Stimulated activated CD8-positive, alpha-beta memory T cell treated with anti-CD3 and anti-CD28 coated beads, Interleukin-4, amount 100 ng/mL, for 1 hour (primary cell): ENCODE data around the gene SLC46A3.
"Not testable (repeated sequence)": the region's sequence is repeated elsewhere in the genome, so short reads cannot be mapped to it uniquely, and the experiment has no call there.

Source experiments
- DNase-seq, 2 donors: peaks; one replicate each; pipeline ENCODE4 v3.0.0-alpha.2; 2020; ENCODE audit warnings: low read depth in 2 of 2, low spot score in 1 of 2

The SLC46A3 gene

DNA sequence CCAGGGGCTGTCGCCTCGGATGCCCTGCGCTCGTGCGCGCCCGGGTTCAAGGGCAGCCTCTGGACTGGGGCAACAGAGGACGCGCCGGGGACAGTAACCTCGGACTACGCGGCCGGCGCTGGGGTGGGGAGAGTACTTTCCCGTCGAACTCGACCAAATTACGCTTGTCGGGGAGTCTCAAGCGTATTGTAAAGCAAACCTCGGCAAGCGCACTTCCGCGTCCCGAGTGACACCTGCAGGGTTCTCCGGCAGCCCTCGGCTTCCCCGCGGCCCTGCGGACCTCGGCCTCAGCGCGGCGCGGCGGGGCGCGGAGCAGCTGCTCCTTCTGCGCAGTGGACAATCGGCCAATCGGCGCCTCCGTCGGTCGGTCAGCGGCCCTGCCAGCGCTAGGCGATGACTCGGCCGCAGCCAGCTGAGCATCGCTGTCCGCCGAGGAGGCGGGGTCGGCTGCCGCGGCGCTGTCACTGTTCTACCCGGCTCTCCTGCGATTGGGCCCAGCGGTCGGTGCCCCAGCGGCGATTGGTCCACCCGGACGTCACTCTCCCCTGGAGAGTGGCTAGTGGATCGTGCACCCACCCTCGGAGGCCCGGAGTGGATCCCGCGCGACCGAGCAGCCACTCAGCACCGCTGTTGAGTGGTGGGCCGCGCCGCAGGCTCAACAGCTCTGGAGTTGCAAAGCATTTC is at the start of gene SLC46A3:
Gene SLC46A3, minus strand, starts transcription at position 428 of the 684 bp plus-strand sequence. CDS start 972 bp downstream, outside the sequence.
- DNase-seq, result peak; percentile 93 to 95

DNA sequence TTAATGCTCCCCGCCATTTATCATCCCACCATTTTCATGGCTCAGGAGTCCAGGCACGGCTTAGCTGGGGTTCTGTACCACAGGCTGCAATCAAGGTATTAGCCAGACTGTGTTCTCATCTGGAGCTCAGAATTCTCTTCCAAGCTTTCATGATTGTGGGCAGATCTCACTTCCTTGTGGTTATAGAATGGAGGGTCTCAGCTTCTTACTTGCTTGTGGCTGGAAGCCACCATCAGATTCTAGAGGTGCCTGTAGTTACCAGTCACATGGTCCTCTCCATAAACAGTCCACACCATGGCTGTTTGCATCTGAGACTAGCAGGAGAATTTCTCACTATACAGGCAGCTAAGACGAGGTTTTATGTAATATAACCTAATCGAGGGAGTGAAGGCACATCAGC is 45.1 kb upstream of the SLC46A3 start:
- no peak for DNase-seq

DNA sequence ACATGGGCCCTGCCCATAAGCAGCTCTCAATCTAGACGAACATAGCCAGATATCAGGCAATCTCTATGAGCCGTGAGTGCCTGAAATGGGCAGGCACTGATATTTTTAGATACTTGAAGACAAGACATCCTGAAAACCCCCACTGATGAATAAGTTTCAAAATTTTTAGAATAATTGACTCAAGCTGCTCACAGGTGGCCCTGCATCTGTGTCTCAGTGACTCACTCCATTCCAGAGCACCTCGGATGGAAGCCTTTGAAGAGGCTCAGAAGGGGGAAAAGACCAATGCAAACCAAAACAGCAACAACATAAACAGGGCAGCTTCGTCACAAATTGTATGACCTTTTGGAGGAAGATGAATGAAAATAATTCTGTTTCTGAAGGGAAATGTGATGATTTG is 42.8 kb upstream of the SLC46A3 start:
- no peak for DNase-seq

DNA sequence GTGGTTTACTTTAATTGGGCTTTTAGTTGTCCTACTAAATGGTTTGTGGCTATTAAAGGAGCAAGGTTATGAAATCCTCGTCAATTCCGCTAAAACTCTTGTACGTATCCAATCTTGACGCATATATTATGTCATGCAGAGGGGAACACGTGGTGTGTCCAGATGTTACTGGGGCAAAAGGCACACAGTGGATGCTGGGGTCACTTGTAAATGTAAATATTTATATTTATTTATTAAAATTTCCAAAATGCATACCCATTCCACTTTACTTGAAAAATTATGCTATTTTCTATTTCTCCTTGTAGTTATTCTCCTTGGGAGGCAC is 36.7 kb upstream of the SLC46A3 start:
- DNase-seq, result no peak

DNA sequence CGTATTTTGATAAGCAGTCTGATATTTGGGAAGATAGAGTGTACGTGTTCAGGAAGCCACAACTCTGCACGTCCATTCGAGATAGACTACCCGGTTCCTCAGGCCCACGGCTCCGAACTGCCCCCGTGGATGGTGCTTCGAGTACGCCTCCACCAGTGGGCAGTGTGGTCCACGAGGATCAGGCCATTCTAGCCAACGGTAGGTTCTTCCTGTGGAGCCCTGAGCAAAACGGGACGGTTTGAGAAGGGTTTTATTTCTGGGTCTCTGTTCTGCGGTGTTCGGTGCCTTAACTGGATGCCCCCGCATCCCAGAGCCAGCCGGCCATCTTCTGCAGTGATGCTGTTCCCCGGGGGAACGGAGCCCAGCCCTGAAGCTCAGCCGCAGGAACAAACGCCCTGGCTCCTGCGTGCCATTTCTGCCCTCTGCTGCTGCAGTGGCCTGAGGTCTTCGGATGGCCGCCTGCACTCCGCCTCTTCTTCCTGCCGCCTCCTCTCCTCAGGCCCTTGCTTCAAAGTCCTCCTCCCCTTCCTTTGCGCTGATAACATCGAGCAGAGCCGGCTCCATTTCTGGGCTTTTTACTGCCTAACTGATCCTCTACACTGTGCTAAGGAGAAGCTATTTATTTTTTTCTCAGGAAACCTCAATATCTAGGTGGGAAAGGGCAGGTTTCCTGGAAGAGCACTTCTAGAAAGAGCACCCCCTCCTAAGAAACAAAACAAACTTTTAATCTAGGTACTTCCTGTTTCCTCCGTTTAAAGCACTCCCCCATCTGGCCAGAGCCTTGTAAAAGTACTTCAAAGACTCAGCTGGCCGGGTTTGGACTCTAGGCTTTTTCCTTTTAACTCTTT is 36.2 kb upstream of the SLC46A3 start:
- no peak for DNase-seq

- DNase-seq, result no peak
Observed at GRCh38 chr13:28753946-28754345, 35.2 kb upstream of the SLC46A3 start.

GRCh38 chr13:28753208-28753892 is 34.6 kb upstream of the SLC46A3 start:
- DNase-seq, result no peak

DNA sequence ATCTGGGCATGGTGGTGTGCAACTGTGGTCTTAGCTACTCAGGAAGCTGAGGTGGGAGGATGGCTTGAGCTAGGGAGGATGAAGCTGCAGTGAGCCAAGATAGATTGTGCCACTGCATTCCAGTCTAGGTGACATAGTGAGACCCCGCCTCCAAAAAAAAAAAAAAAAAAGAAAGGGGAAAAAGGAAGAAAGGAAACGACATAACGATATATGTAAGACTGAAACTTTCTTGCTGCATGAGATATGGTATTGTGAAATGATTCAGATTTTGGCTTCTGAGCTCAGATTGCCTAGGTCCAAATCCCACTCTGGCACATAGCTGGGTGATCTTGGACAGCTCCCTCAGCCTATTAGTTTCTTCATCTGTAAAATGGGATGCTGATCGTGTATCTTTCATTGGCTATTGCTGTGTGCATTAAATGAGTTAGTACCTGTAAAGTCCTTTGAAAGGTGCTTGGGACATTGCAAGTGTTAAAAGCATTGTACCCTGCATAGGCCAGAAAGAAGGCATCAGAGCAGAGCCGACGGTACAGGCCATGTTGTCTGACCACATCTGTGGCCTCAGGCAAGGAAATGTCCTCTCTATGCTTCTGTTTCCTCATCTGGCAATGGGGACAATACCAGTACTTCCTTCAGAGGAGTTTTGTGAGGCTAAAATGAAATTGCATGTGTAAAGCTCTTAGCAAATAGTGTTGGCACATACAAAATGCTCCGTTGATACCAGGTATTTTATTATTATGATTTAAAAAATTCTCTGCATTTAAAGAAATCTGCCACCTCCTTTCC is 32.6 kb upstream of the SLC46A3 start:
- no peak for DNase-seq

DNA sequence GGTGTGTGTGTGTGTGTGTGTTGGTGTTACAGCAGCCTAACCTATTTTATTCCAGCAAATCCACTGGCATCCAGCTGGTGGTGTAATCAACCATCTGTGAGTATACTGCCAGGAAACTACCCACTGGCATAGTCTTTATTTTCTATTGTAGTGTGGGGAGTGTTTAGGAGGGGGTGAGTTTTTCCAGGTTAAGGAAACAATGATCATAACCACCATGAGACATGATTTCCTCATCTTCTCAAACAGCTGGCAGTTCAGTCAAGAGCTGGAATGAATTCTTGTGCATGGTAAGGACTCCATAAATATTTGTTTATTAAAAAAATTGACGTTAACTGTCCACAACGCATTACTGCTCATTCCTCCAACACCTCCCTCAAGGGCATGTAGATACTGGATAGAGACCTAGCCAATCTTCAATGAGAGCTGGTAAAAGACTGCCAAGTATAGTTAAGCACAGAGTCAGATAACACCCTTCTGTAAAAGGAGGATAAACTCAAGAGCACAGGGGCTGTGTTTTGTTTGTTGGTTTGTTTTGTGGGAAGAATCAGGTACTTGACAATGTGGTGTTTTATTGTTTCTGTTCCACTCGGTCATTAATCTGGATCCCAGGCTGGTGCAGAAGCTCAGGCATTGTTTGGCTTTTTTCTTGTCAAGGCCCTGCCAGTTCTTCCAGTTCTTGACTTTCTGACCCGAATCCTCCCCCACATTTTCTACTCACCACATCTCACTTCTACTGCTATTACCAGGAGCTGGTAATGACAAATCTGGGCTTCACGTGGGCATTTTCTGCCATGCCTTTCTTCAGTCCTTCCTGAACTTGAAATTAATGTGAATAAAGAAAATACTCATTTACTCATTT is 31.6 kb upstream of the SLC46A3 start:
- no peak for DNase-seq

DNA sequence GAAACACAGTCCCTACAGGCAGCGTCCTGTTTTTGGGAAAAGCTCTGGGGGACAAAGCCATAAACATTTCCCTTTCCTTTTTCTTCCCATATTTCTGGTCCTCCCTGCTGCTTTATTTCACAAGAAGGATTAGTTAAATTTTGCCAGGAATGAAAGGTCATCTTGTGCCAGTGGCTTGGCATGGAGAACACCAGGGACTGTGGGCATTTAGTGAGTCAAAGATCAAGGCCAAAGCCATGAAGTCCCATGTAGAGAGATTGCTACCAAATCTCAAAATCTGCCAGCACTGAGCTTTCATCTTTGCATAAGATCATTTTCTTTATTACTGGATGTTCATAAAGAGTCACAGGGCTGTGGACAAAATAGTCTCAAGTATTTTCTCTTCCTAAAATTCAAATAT is 29.1 kb upstream of the SLC46A3 start:
- DNase-seq, result no peak

DNA sequence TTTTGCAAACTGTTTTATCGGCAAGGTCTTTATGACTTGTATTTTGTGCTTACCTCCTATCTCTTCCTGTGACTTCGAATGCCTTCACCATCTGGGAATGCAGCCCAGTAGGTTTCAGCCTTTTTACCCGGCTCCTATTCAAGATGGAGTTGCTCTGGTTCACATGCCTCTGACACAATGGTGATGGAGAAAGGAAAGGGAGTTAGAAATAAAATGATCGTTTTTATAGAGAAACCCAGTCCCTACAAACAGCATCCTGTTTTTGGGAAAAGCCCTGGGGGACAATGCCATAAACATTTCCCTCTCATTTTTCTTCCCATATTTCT is 27.5 kb upstream of the SLC46A3 start:
- DNase-seq, result no peak

- DNase-seq, result no peak
Observed at GRCh38 chr13:28744656-28745055, 25.9 kb upstream of the SLC46A3 start.

DNA sequence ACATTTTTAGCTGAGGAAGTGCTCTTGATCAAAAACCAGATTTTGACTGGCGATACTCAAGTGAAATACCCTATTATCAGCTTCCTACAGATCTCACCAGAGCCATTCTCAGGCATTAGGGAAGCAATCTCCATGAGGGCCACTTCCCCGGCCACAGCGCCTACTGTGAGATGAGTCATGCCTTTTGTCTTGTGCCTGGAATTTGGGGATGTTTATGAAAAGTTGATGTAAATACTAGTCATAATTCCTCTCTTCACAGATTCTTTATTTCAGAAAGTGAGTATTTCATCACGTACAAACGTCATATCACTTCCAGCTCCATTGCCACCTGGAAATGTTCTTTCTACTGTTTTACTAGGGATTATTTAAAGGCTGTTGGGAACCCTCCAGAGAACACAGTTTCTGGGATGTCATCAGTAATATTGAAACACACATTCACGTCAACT is 25.3 kb upstream of the SLC46A3 start:
- no peak for DNase-seq

- no peak for DNase-seq
Observed at GRCh38 chr13:28743499-28744083, 24.8 kb upstream of the SLC46A3 start.

- DNase-seq, result no peak
Observed at GRCh38 chr13:28743020-28743419, 24.2 kb upstream of the SLC46A3 start.

- DNase-seq, result not testable (repeated sequence)
Observed at GRCh38 chr13:28742445-28742844, 23.7 kb upstream of the SLC46A3 start.

DNA sequence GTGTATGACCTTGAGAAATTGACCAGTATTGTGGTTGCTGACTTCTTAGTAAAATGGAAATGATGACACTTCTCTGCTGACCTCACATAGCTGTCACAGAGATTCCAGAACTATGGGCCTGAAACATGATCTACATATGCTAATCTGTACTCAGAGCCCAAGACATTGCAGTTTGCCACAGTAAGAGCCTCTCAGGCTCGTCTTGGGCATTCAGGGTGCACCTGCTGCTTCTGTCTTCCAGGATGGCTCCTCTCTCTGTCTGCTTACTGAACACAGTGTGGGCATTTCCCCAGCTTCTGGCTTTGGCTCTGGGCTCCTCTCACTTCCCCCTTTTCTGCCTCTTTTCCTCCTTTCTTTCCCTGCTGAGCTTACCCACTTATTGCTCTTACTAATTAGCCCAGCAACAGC is 22.3 kb upstream of the SLC46A3 start:
- DNase-seq, result no peak

GRCh38 chr13:28739376-28739775 is 20.6 kb upstream of the SLC46A3 start:
- no peak for DNase-seq

DNA sequence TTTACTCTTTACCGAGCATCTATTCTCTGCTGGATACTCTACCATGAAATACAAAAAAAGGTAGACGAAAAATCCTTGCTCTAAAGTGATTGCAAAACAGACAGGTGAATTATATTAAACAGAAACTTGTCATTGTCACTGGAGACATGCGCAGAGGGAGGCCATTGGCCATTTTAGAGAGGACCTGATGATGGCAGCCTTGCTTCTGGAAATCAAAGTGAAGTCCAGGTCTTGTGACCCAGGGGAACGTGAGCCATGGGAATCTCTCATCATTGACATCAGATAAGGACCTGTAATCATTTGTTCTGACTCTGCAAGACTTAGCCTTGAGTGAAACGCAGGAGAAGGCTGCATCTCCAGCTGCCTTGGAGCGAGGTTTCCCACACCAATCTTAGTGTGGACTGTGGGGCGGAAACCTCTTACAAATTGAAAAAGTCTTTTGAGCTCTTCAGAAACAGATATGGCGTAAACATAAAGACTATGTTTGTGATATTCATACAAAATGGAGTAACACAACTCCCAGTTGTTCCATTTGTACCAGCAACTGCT is 16.8 kb upstream of the SLC46A3 start:
- DNase-seq, result no peak

GRCh38 chr13:28734906-28735305 is 16.1 kb upstream of the SLC46A3 start:
- DNase-seq, result no peak
